Subcutaneous adipose tissue (tissue), 4 donors: ENCODE measurements around the gene NME2. TPM values are rescaled to one million over a fixed set of nuclear protein-coding genes. Genes with fewer than 3 reads are reported as not detected.

Experiments used
- total RNA-seq, 4 donors: library from RNA; depleted of rRNA; stranded (reverse); fragments of >200 nt; gene quantifications; one replicate each; pipeline ENCODE4 v1.1.0, GENCODE V29; 2016
- TF ChIP-seq, protein P1 (sequence below): fragments of 450-650 bp; IDR thresholded peaks from one replicate; pipeline ENCODE4 v1.5.1; 2016; ENCODE audit warnings: low read depth, mild to moderate bottlenecking, control low read depth, antibody characterized with exemption, moderate library complexity

NME2 gene
- total RNA-seq, 4 donors from 2014 or later, result 254 to 500 (median 385) TPM

- TF ChIP-seq, protein P1, sequence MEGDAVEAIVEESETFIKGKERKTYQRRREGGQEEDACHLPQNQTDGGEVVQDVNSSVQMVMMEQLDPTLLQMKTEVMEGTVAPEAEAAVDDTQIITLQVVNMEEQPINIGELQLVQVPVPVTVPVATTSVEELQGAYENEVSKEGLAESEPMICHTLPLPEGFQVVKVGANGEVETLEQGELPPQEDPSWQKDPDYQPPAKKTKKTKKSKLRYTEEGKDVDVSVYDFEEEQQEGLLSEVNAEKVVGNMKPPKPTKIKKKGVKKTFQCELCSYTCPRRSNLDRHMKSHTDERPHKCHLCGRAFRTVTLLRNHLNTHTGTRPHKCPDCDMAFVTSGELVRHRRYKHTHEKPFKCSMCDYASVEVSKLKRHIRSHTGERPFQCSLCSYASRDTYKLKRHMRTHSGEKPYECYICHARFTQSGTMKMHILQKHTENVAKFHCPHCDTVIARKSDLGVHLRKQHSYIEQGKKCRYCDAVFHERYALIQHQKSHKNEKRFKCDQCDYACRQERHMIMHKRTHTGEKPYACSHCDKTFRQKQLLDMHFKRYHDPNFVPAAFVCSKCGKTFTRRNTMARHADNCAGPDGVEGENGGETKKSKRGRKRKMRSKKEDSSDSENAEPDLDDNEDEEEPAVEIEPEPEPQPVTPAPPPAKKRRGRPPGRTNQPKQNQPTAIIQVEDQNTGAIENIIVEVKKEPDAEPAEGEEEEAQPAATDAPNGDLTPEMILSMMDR, result no peak
Observed at GRCh38 chr17:51191895-51192294, 25.7 kb downstream of the NME2 start.

DNA sequence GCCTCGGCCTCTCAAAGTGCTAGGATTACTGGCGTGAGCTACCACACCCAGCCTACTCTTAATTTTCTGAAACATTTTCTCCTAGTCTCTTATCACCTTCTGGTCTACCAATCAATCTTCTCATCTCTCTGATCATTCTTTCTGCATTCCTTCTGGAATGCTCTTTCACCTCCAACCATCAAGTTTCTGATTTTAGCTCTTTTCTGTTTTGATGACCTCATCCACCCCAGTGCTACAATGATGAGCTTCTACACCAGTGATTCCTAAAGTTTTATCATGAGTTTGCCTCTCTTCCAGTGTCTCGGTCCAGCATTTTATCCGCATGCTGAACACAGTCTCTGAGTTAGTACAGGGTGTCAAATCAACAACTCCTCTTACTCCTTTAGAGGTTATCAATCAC, 31.5 kb downstream of the NME2 start:
- TF ChIP-seq, protein P1, result no peak

- TF ChIP-seq, protein P1, result no peak
Observed at GRCh38 chr17:51200295-51200694, 34.1 kb downstream of the NME2 start.

DNA sequence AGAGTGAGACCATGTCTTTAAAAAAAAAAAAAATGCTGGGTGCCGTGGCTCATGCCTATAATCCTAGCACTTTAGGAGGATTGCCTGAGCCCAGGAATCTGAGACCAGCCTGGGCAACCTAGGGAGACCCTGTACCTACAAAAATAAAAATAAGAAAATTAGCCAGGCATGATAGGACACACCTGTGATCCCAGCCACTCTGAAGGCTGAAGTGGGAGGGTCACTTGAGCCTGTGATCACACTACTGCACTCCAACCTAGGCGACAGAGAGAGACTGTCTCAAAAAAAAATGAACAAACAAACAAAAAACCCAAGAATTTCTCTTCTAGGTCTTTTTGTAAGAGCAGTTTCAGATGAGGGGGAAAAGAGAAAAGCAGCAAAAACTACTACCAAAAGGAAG, 34.6 kb downstream of the NME2 start:
- TF ChIP-seq, protein P1, result no peak

- TF ChIP-seq, protein P1, result no peak
Observed at GRCh38 chr17:51203838-51204237, 37.6 kb downstream of the NME2 start.

DNA sequence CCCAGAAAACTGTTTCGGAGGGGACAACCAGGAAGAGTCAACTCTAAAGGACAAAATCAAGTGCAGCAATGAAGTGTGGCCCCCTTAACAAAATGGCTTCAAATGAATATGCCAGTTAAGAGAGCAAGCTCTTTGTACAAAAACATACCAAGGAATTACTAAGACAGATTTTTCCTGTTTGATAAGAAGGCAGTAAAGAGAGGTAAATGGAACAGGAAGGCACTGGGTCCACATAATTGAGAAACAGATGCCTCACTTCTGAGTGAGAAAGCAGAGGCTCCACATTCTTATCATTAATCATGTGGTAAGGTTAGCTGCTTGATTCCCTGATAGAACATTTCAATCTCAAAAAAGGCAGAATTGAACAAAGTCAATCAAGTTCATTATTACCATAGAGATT, 48.7 kb downstream of the NME2 start:
- TF ChIP-seq, protein P1, result no peak

DNA sequence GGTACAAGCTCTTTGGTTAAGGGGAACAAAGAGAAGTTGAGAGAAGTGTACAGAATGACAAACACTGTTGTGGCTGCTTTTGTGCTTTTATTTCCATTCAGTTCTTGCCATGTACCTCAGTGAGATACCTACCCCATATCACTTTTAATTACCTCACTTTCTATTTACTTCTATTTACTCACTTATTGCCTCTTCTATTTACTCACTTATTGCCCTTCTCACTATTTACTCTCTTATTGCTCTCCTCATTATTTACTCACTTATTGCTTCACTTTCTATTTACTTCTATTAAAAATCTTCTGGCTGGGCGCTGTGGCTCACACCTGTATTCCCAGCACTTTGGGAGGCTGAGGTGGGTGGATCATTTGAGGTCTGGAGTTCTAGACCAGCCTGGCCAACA, 51.7 kb downstream of the NME2 start:
- TF ChIP-seq, protein P1, result no peak
